T-helper 22 cell (primary cell): ENCODE data around the gene JUN.

Experiments used
- DNase-seq: peaks from one replicate; pipeline ENCODE4 v3.0.0-alpha.2; 2020; ENCODE audit warnings: low read depth

The JUN gene

DNA sequence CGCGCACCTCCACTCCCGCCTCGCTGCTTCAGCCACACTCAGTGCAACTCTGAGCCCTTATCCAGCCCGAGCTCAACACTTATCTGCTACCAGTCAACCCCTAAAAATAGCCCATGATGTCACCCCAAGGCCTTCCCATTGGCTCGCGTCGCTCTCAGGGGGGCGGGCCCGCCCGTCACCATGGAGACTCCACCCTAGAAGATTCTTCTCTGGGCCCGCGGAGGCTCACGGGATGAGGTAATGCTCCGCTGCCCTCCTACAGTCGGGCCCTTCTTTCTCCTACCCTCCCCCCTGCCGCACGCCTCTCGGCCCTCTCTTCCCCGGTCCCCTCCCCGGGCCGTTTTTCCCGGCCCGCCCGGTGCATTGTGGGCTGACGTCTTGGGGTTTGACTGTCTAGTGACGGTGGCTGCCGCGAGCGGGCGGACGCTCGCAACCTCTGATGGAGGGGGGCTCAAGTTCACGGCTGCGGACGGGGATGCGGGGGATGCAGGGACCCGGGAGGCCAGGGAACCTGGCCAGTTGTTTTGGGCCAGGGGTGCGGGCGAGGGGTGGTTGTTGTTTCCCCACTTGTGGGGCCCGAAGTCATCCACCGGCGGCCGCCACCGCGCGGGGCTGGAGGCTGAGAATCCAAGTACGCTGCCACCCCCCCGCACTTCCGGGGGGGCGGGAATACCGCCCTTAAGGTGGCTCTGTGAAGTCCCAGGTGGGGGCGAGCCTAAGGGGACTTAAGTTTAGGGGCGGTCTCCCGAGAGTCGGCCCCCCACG is at the start of gene JUN:
TSS of gene JUN (minus strand) at position 55 of the 765 bp plus-strand sequence. CDS start 977 bp downstream, outside the sequence.
- DNase-seq: peak; percentile 99

DNA sequence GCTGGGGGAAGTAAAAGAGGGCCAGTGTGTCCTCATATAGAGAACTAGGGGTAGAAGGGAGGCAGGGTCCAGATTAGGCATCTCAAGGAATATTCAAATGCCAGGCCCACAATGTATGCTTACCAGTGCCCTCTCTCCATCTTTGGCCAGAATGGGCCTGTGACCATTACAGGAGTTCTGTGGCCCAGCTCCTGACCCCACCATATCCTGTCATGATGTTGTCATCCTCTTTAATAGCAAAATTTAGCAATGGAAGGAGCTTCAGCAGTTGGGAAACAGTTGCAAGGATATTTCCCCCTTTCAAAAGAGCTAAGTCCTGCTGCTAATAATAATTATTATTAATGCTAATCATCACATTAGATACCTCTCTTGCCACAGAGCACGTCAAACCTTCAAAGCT is 49.3 kb upstream of the JUN start:
- no peak for DNase-seq

GRCh38 chr1:58830291-58830690 is 46.4 kb upstream of the JUN start:
- DNase-seq: no peak

DNA sequence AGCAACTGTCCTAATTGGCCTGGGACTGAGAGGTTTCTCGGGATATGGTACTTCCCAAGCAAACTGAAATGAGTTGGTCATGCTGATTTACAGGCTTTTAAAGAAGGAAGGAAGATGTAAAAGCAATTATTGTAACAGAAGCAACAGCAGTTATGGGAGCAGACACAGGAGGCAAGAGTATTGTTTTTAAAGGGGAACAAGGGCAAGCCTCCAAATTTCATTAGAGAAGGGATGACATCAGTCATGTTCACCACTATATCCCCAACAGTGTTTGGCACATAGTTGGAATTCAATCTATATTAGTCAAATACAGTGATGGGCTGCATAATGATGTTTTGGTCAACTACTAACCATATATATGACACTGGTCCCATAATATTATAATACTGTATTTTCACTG is 46.0 kb upstream of the JUN start:
- no peak for DNase-seq

DNA sequence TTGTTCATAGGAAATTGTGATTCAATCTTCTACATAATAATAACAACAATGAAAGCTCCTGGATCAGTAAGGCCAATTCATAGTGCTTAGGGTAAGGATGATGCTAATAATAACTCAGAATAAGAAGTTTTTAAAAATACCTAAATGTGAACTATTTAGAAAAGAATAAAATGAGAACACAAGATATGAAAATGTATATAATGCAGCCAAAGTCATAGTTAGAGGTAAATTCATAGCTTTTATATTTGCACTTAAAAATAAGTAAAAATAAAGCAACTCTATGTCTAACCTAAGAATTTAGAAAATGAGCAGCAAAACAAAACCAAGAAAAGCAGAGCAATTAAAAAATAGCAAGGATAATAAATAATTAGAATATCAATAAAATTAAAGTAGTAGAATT is 43.5 kb upstream of the JUN start:
- DNase-seq: no peak

DNA sequence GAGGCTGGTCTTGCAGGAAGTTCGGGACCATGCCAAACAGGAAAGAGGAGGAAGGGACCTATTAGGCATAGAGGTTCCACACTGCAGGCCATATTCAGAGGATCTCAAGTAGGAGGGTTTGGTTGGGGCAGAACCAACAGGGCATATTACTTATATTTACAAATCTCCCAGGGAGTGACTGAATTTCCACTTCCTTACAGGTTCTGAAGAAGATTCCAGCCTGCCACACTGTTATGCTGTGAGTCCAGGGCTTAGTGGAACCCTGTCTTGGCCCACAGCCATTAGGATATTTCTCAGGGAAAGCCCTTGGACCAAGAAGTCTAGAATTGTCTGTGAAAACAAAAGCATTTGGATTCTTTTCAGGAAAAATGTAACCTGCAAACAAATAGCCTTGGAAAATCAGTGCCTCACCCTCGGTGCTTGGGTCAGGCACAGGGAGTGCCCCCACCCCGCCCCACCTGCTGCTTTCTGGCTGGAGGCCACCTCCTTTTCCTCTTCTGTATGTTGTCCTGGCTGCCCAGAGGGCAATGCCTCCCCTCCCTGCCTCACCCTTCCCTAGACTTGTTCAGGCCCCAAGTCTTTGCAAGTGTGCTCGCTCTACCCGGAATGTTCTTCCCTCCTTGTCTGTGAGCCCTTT is 41.0 kb upstream of the JUN start:
- no peak for DNase-seq

- DNase-seq: no peak
Measured at GRCh38 chr1:58823481-58824010, 39.7 kb upstream of the JUN start.

GRCh38 chr1:58821309-58821708 is 37.5 kb upstream of the JUN start:
- no peak for DNase-seq

GRCh38 chr1:58818976-58819375 is 35.1 kb upstream of the JUN start:
- no peak for DNase-seq

- DNase-seq: no peak
Measured at GRCh38 chr1:58818075-58818474, 34.2 kb upstream of the JUN start.

DNA sequence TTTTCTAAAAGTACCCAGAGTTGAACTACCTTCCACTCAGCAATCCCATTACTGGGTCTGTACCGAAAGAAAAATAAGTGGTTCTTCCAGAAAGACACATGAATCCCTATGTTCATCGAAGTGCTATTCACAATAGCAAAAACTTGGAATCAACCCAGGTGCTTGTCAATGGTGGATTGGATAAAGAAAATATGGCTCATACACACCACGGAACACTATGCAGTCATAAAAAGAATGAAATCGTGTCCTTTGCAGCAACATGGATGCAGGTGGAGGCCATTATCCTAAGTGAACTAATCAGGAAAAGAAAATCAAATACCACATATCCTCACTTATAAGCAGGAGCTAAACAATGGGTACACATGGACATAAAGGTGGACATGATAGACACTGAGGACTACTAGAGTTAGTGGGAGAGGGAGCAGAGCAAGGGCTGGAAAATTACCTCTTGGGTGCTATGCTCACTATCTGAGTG is 32.9 kb upstream of the JUN start:
- DNase-seq: no peak

DNA sequence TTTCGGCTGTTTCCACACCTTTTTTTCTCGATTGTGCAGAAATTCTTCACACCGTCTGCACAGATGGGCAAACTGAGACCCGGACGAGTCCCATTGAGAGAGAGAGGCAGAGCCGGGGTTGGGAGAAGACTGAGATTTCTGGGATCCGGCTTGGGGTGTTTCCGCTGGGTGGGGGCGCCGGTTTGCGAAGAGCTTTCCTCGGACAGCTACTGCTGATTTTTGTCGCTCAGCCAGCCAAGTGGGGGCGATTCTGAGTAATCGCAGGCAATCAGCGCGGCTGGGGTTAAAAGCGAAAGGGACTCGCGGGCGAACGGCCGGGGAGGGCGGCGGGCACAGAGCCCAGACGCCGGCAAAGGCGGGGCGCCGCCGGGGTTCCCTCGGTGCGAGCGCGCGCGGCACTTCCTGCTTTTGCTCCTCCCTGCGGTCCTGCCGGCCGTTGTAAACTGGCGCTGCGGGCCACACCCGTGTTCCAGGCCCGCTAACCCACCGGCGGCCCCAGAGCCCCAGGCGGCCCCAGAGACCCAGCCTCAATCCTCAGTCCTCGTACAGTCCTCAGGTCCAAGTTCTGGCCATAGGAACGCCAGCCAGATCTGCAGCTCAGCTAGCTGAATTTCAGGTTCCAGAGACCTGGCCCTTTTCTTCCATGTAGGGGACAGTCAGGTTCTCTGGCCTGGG is 32.4 kb upstream of the JUN start:
- DNase-seq: peak; percentile 67

- no peak for DNase-seq
Measured at GRCh38 chr1:58815686-58816071, 31.8 kb upstream of the JUN start.

DNA sequence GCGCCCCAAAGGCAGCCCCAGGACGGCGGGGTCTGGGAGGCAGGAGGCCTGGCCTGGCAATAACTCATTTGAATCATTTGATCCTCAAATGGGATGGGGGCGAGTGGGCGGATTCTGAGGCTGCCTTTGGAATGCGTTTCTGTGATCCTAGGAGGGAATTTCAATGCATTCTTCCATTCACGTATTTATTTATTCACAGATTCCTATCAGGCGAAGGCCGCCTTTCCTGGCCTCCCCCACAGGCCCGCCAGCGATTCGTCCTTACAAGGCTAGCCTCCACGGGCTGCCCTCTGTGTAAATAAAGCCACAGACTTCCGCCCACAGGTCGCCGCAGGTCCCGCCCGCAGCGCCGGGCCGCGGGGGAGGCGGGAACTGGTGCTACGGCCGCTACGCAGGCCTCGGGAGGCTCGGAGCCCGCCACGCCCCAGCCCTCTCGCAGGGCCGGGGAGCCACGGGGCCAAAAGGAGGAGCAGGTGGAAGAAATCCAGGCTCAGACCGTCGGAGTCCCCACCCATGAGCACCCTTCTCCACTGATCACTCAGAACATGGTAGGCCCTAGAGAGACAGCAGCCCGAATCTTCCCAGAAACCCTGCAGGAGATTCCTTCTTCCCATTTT is 31.3 kb upstream of the JUN start:
- DNase-seq: peak; percentile 33

DNA sequence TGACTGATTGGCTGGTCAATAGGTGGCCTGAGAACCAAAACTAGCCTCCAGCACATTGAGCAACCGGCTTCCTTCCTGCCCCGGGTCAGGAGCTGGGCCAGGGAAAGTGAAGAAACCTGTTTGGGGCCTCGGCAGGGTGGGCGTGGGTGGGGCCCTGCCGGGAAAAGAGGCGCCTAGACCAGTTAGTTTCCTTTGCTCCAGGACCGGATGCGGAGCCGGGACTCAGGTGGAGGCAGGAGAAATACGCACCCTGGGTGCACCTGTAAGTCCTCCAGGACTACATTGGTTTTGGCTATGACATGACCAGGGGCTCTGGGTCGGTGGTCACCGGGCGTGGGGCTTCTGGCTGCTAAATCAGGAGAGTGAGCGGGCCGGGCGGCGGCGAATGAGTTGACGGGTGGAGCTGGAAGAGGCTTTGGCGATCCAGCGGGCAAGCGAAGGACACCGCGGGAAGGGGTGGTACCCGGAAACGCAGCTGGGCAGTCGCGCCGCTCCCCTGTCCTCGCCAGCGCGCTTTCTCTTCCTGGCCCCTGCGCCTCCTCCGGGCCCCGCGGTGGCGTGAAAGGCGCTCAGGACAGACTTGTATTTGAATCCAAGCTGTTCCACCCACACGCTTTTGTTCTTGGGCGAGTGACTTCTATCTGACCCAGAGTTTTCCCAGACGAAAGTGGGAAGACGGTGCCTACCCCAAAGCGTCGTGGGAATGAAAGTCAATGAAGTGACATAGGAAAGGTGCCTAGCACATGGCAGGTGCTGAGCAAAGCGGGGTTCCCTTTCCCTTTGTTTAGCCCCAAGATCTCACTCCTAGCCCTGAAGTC is 30.6 kb upstream of the JUN start:
- DNase-seq: no peak

GRCh38 chr1:58813801-58814200 is 30.0 kb upstream of the JUN start:
- no peak for DNase-seq

- DNase-seq: no peak
Measured at GRCh38 chr1:58813361-58813760, 29.5 kb upstream of the JUN start.

DNA sequence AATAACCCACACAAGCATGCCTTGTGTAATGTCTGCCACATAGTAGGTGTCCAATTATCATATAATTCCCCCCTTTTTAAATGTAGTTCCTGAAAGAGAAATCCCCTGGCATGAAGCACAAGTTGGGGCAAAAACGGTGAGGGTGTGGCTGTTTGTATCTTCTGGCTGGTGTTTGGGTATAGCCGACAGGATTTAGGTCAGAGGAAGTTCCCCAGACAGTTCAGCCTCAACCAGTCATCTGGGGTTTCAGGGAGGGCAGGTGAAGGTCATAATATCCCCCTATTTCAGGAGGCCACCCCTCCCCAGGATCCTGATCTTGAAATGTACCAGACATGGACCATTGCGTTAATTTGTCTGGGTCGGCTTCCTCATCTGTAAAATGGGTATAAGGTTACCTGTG is 29.1 kb upstream of the JUN start:
- peak; percentile 63 for DNase-seq

DNA sequence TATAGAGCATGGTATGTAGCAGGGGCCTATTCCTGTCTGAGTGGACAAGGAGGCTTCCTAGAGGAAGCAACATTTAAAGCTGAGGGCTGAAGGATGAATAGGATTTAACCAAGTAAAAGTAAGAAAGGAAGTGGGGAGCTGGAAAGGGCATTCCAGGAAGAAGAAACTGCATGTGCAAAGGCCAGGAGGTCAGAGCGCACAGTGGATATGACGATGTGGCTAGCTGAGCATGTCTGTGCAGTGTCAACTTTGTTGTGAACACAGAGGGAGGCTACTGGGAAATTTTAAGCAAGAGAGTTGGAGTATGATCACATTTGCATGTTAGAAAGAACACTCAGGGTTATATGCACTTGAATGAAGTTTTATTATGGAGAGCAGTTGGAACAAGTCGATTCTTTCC is 28.6 kb upstream of the JUN start:
- no peak for DNase-seq

DNA sequence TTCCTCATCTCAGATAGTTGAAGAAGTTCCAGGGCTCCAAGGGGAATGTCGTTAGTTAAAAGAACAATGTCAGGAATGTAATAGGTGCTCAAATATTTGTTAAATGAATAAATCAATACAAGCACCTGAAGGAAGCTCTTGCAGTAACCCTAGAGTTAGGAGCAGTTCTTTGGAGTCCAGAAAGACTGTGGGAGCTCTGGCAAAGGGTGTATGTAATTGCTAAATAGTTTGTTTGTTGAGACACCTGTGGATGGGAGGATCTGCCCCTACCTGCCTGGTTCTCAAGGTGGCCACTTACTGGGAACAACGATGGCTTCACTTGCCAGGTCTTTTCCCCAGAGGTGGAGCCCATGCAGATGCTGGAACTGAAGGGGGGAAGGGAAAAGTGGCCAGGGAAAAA is 27.5 kb upstream of the JUN start:
- DNase-seq: no peak

DNA sequence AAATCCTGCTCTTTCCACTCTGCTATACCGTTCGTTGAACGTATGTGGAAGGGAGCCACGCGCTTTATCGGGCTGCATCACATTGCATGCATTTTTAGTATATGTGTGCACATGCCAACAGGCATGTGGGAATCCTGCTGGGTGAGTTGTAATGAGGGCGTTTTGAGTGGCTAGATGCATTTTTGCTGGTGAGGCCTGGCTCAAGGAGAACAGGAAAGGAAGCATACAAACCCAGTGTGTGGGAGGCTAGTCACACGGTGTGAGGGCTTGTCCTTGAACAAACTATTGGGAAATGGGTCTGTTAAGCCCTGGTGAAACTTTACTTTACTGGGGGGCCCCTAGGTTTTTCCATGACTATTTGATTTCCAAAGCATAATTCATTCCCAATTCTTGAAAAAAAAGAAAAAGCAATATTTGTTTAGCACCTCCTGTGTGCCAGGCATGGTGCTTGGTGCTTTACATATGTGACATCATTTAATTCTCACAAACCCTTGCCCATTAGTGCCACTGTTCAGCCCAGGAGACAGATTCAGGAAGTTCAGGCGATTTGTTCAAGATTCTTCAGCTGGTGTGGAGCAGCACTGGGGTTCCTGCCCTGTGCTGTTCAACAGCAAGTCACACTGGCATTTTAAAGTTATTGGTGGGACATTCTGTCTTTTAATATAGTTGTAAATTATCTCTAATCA is 25.6 kb upstream of the JUN start:
- DNase-seq: no peak
